Measurements from ENCODE around the gene PTP4A2.

The PTP4A2 gene

GRCh38 chr1:31938184-31938975, at the start of gene PTP4A2:
TSS of gene PTP4A2 (minus strand) at chr1:31938368. CDS start at chr1:31919065, 19,303 bp downstream.
- H3K4me3 ChIP-seq (ENCODE audit: low read depth, low read length) = peak within 1 kb of the TSS; percentile 86
- TF ChIP-seq, protein P1, sequence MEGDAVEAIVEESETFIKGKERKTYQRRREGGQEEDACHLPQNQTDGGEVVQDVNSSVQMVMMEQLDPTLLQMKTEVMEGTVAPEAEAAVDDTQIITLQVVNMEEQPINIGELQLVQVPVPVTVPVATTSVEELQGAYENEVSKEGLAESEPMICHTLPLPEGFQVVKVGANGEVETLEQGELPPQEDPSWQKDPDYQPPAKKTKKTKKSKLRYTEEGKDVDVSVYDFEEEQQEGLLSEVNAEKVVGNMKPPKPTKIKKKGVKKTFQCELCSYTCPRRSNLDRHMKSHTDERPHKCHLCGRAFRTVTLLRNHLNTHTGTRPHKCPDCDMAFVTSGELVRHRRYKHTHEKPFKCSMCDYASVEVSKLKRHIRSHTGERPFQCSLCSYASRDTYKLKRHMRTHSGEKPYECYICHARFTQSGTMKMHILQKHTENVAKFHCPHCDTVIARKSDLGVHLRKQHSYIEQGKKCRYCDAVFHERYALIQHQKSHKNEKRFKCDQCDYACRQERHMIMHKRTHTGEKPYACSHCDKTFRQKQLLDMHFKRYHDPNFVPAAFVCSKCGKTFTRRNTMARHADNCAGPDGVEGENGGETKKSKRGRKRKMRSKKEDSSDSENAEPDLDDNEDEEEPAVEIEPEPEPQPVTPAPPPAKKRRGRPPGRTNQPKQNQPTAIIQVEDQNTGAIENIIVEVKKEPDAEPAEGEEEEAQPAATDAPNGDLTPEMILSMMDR (IDR thresholded peaks at IDR 0.05; ENCODE audit: low read depth, low read length, missing control alignments) = peak; percentile 46

DNA sequence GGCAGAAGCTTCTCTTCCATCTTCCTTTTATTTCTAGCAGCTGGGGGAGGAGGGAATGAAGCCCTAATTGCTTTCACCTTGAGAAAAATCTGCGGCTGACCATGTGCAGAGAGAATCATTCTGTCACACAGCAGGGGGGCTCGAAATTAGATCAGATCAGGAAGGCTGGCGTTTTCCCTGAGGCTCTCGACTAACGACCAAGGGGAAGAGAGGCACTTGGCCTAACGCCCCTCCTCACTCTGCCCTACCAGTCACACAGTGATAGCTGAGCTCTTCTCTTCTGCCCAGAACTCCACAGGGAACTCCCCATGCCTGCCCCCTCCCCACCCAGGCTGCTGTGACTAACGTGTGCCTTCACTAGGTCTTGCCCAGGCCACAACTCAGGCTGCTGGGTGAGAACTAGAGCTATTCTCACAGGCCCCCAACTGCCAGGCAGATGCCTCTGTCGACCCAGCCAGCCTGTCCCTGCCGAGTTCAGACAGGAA, 49.0 kb upstream of the PTP4A2 start:
- no peak overlapping the region for H3K4me3 ChIP-seq (ENCODE audit: low read depth, low read length)
- TF ChIP-seq, protein P1 (IDR thresholded peaks at IDR 0.05; ENCODE audit: low read depth, low read length, missing control alignments) = no peak
- no peak for DNase-seq (ENCODE audit: low read depth)

More at GRCh38 chr1:31938184-31938975, at the start of gene PTP4A2:
- peak; percentile 93 for DNase-seq (ENCODE audit: low read depth)

DNA sequence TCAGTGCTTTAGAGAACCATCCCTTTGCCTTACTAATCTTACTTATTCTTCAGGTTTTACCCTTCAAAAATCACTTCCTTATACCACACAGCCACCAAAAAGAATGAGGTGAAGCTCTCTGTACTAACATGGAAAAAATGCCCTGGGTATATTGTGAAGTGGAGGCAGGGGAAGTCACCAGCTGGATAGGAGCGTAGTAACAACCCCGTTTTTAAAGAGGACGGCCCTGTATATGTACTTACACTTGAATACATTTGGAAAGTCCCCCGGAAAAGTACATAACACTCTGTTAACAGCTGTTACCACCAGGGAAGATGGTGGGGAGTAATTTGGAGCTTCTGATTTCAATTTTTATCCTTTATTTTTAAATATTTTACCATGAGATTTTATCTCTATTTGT, 47.3 kb upstream of the PTP4A2 start:
- DNase-seq (ENCODE audit: low read depth) = peak; percentile 45
- TF ChIP-seq, protein P1 (IDR thresholded peaks at IDR 0.05; ENCODE audit: low read depth, low read length, missing control alignments) = no peak
- H3K4me3 ChIP-seq (ENCODE audit: low read depth, low read length) = no peak overlapping the region

DNA sequence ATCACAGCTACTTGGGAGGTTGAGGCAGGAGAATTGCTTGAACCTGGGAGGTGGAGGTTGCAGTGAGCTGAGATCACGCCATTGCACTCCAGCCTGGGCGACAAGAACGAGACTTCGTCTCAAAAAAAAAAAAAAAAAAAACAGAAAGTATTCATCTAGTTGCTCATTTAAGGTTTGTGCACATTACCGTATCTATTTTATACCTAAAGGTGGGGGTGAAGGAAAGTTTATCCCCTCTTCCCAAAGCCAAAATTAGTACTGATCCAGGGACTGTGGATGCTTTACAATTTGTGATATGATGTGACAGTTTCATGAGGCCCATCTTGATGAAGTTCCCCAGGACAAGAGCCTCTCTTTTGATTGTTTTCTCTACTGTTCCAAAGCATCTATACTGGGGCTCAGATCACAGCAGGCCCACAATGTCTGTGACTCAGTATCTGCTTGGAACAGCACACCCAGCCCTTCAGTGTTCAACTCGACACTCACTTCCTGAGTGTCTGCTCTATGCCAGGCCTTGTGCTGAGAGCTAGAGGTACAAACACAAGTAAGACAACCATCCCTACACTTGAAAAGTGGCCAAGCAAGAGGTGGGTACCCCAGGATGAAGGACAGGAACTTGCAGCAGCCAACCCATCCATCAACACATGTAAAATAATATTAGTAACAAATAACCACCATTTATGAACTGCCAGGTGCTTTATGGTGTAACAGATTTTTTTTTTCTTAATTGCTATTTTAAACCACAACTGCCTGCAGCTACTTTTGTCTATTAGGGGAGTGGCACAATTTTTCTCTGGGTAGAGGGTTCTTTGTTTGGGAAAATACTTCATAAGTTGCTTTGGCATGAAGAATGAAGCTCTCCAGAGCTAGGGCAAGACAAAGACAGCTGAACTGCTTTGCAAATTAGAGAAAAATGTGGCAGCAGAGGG, 46.5 kb upstream of the PTP4A2 start:
- DNase-seq (ENCODE audit: low read depth) = no peak
- no peak overlapping the region for H3K4me3 ChIP-seq (ENCODE audit: low read depth, low read length)
- TF ChIP-seq, protein P1 (IDR thresholded peaks at IDR 0.05; ENCODE audit: low read depth, low read length, missing control alignments) = no peak

GRCh38 chr1:31981972-31982371, 43.8 kb upstream of the PTP4A2 start:
- TF ChIP-seq, protein P1 (IDR thresholded peaks at IDR 0.05; ENCODE audit: low read depth, low read length, missing control alignments) = no peak
- DNase-seq (ENCODE audit: low read depth) = no peak
- no peak overlapping the region for H3K4me3 ChIP-seq (ENCODE audit: low read depth, low read length)

GRCh38 chr1:31981456-31981839, 43.3 kb upstream of the PTP4A2 start:
- DNase-seq (ENCODE audit: low read depth) = no peak
- TF ChIP-seq, protein P1 (IDR thresholded peaks at IDR 0.05; ENCODE audit: low read depth, low read length, missing control alignments) = no peak
- H3K4me3 ChIP-seq (ENCODE audit: low read depth, low read length) = no peak overlapping the region

Measured in GM12864 (cell line).